ENCODE data around the gene RAD9A.
"Not testable (repeated sequence)": the region's sequence is repeated elsewhere in the genome, so short reads cannot be mapped to it uniquely, and the experiment has no call there.

Gene RAD9A

DNA sequence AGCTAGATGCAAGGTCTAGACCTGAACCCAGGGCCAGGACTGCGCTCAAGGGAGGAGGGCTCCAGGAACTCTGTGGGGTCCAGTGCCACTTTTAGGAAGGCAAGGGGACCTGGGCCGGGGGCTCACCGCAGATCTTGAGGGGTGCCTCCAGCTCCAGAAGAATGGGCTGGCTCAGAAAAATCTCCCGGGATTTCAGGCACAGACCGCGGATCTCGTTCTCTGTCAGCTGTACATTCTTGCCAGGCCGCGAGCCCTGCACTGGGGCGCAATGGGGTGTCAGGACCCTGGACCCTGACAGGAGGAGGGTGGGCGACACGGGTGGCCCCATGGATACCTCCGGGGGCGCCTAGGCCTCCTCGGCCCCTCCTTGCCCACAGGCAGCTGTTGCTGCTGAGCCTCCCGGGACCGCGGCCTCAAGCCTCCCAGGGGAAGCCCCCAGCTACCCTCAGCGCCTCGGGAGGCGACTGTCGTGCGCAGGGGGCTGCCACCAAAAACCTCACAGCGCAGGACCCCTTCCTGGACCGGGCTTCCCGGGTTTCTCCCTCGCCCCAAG lies 9.2 kb downstream of the RAD9A start:
- Mint-ChIP-seq H3K36me3 (ENCODE audit: low read depth) (peaks cover 48% of the 10 kb centered on the region), H3K27ac (peak overlapping the region; percentile 82), H3K27me3 (no peaks in the 10 kb centered on the region), H3K4me1 (ENCODE audit: low read depth) (peaks cover 87% of the 10 kb centered on the region), H3K9me3 (no peaks in the 10 kb centered on the region), H3K4me3 (peak overlapping the region; percentile 80)
- intact Hi-C loops (cut with micrococcal nuclease): loop anchor here (1.0 to 2.0 kb wide), 2 partner anchors 68 to 107 kb away; partner anchors contain the start of genes CDK2AP2 and TMEM134

DNA sequence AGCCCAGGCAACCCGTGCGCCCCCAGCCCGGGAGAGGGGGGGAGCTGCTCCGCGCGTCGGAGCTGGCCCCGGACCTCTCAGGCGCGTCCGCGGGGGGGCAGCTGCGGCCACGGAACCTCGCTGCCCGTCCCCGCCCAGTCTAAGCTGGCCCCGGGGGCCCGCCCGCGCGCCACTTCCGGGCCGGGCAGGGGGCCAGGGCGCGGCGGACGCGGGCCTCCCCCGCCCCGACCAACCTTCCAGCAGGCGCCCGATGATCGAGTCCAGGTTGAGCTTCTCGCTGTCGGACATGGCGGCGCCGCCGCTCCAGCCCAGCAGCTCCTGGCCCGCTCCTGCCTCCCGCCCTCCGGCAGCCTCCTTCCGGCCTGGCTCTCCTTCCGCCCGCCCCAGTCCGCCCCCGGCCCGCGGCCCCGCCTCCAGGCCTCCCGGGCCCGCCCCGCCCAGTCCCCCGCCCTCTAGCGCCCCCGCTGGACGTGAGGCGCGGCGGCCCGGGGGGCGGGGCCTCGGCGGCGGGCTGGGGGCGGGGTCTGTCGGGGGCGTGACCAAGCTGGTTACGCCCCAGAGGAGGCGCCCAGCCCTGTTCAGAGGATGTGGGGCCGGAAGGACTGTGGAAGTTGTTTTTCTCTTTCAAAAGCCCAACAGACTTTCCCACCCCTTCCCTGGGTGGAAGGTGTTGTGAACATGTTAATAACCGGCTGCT lies 9.9 kb downstream of the RAD9A start, which contains the start of gene PPP1CA:
Gene PPP1CA (minus strand): TSS at position 364 of the 697 bp plus-strand sequence. CDS start 76 bp downstream, at position 288.
- Mint-ChIP-seq H3K27ac (peak within 1 kb of the TSS; percentile 82), H3K9me3 (no peaks in the 10 kb centered on the region), H3K27me3 (no peaks in the 10 kb centered on the region), H3K4me1 (ENCODE audit: low read depth) (peaks cover 87% of the 10 kb centered on the region), H3K36me3 (ENCODE audit: low read depth) (peaks cover 42% of the 10 kb centered on the region), H3K4me3 (peak within 1 kb of the TSS; percentile 80)
- intact Hi-C loops (cut with micrococcal nuclease): loop anchor here (1.0 to 2.0 kb wide), 3 partner anchors 19 to 107 kb away; partner anchors contain the start of genes CDK2AP2 and TMEM134

- not testable (repeated sequence) for H3K9me3 Mint-ChIP-seq, H3K27me3 Mint-ChIP-seq
- H3K36me3 Mint-ChIP-seq (ENCODE audit: low read depth): peaks cover 35% of the 10 kb centered on the region
- H3K4me3 Mint-ChIP-seq: peak overlapping the region; percentile 50
- peak overlapping the region; percentile 82 for H3K27ac Mint-ChIP-seq
- intact Hi-C loops (cut with micrococcal nuclease): loop anchor here (2.0 kb wide), 1 partner anchor 18 kb away; no protein-coding TSS in a partner anchor
- H3K4me1 Mint-ChIP-seq (ENCODE audit: low read depth): peaks cover 87% of the 10 kb centered on the region
Observed at GRCh38 chr11:67402192-67402839, 10.5 kb downstream of the RAD9A start.

DNA sequence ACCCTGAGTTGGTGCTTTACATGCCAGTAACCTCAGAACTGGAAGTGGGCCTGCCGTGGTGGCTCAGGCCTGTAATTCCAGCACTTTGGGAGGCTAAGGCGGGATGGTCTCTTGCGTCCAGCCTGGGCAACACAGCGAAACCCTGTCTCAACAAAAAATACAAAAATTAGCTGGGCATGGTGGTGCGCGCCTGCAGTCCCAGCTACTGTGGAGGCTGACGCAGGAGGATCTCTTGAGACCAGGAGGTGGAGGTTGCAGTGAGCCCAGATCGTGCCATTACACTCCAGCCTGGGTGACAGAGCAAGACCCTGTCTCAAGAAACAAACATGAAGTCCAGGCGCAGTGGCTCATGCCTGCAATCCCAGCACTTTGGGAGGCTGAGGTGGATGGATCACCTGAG lies 11.3 kb downstream of the RAD9A start:
- H3K4me1 Mint-ChIP-seq (ENCODE audit: low read depth): peaks cover 87% of the 10 kb centered on the region

GRCh38 chr11:67404515-67405195 lies 12.9 kb downstream of the RAD9A start:
- H3K36me3 Mint-ChIP-seq (ENCODE audit: low read depth): peaks cover 12% of the 10 kb centered on the region
- H3K4me1 Mint-ChIP-seq (ENCODE audit: low read depth): peaks cover 84% of the 10 kb centered on the region
- intact Hi-C loops (cut with micrococcal nuclease): no loop called here

More for the DNA sequence above, 11.3 kb downstream of the RAD9A start:
- not testable (repeated sequence) for H3K27me3 Mint-ChIP-seq, H3K9me3 Mint-ChIP-seq
- Mint-ChIP-seq H3K36me3 (ENCODE audit: low read depth) (peaks cover 28% of the 10 kb centered on the region), H3K27ac (peak overlapping the region; percentile 82), H3K4me3 (peak overlapping the region; percentile 72)
- intact Hi-C loops (cut with micrococcal nuclease): loop anchor here (2.0 kb wide), 1 partner anchor 18 kb away; no protein-coding TSS in a partner anchor

DNA sequence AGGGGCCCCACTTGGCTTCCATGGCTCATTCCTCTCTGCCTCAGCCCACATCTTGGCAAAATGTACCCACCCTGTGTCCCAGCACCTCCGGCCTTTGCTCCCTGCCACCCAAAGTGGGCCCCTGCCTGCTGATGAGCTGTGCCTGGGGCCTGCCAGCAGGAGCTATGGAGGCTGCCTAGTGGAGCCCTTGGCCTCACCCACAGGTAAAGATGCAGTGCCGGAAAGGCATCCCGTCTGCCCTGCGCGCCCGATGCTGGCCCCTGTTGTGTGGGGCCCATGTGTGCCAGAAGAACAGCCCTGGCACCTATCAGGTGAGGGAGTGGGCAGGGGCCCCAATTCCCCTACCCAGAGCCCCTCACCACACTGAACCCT lies 13.4 kb downstream of the RAD9A start:
- no peak overlapping the region for H3K4me3 Mint-ChIP-seq
- H3K9me3 Mint-ChIP-seq: no peaks in the 10 kb centered on the region
- H3K4me1 Mint-ChIP-seq (ENCODE audit: low read depth): peaks cover 83% of the 10 kb centered on the region
- intact Hi-C loops (cut with micrococcal nuclease): no loop called here
- H3K27me3 Mint-ChIP-seq: no peaks in the 10 kb centered on the region
- peaks cover 7% of the 10 kb centered on the region for H3K36me3 Mint-ChIP-seq (ENCODE audit: low read depth)
- H3K27ac Mint-ChIP-seq: peak overlapping the region; percentile 82

More at GRCh38 chr11:67404515-67405195, 12.9 kb downstream of the RAD9A start:
- H3K27me3 Mint-ChIP-seq: no peaks in the 10 kb centered on the region
- peak overlapping the region; percentile 82 for H3K27ac Mint-ChIP-seq
- no peaks in the 10 kb centered on the region for H3K9me3 Mint-ChIP-seq
- peak overlapping the region; percentile 72 for H3K4me3 Mint-ChIP-seq

GRCh38 chr11:67405688-67406339 lies 14.0 kb downstream of the RAD9A start:
- H3K36me3 Mint-ChIP-seq (ENCODE audit: low read depth): peaks cover under 1% of the 10 kb centered on the region

GRCh38 chr11:67406420-67406968 lies 14.7 kb downstream of the RAD9A start:
- intact Hi-C loops (cut with micrococcal nuclease): no loop called here

More at GRCh38 chr11:67405688-67406339, 14.0 kb downstream of the RAD9A start:
- peak overlapping the region; percentile 82 for H3K27ac Mint-ChIP-seq
- H3K4me3 Mint-ChIP-seq: no peak overlapping the region
- peaks cover 76% of the 10 kb centered on the region for H3K4me1 Mint-ChIP-seq (ENCODE audit: low read depth)
- no peaks in the 10 kb centered on the region for H3K9me3 Mint-ChIP-seq
- intact Hi-C loops (cut with micrococcal nuclease): no loop called here
- peaks cover 3% of the 10 kb centered on the region for H3K27me3 Mint-ChIP-seq

DNA sequence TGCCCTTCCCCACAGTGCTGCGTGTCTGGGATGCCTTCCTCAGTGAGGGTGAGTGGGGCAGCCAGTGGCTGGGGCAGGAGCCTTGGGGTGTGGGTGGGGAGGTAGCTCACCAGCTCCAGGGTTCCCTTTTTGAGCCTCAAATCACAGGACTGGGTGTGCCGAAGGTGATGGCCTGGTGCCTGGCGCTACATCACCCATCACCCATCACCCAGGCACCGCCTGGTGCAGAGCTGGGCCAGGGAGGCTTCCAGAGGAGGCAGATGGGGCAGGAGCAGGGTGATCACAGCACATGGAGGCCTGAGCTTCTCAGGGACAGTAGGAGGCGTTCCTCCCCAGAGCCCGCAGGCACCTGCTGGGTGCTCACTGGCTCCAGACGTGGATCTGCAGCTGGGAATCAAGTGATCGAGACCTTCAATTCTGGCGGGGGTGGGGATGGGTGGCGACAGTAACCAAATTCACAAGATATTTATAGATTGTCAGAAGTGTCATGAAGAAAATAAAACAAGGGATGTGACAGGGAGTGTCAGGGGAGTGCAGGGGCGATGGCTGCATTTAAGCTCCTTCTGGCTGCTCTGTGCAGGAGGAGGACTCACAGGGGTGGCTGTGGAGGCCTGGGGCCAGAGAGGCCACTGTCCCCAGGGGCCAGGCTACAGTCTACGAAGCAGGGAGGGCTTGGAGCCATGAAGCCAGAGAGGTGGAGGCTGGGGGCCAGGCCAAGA lies 15.3 kb downstream of the RAD9A start:
- H3K4me3 Mint-ChIP-seq: no peak overlapping the region
- peaks cover 72% of the 10 kb centered on the region for H3K4me1 Mint-ChIP-seq (ENCODE audit: low read depth)
- H3K36me3 Mint-ChIP-seq (ENCODE audit: low read depth): no peaks in the 10 kb centered on the region
- peaks cover 16% of the 10 kb centered on the region for H3K27me3 Mint-ChIP-seq
- intact Hi-C loops (cut with micrococcal nuclease): no loop called here
- no peaks in the 10 kb centered on the region for H3K9me3 Mint-ChIP-seq
- H3K27ac Mint-ChIP-seq: peak overlapping the region; percentile 71

More at GRCh38 chr11:67406420-67406968, 14.7 kb downstream of the RAD9A start:
- Mint-ChIP-seq H3K27ac (peak overlapping the region; percentile 71), H3K36me3 (ENCODE audit: low read depth) (no peaks in the 10 kb centered on the region), H3K9me3 (no peaks in the 10 kb centered on the region), H3K4me1 (ENCODE audit: low read depth) (peaks cover 75% of the 10 kb centered on the region), H3K4me3 (no peak overlapping the region), H3K27me3 (peaks cover 10% of the 10 kb centered on the region)

DNA sequence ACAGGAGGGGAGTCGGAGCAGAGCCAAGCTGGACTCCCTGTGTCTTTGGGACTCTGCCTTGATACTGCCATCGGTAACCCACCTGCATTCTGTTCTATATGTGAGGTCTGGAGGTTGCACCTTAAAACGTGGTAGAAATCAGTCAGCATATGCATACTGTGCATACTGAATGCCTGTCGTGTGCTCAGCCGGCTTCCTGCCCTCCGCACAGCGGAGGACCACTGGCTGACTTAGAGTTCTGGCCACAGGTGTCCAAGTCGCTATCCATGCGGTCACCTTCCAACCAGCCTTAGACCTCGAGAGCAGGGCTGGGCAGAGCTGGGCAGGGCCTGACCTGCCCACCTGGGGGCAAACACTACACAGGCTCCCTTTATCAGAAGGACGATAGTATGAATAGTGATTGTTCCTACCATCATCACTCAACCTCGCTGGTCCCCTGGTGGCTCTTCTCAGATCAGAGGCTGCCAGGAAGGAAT lies 15.9 kb downstream of the RAD9A start:
- intact Hi-C loops (cut with micrococcal nuclease): no loop called here
- no peaks in the 10 kb centered on the region for H3K9me3 Mint-ChIP-seq
- H3K27me3 Mint-ChIP-seq: peaks cover 22% of the 10 kb centered on the region
- H3K4me3 Mint-ChIP-seq: no peak overlapping the region
- peak overlapping the region; percentile 71 for H3K27ac Mint-ChIP-seq
- peaks cover 73% of the 10 kb centered on the region for H3K4me1 Mint-ChIP-seq (ENCODE audit: low read depth)
- H3K36me3 Mint-ChIP-seq (ENCODE audit: low read depth): no peaks in the 10 kb centered on the region

- H3K27ac Mint-ChIP-seq: peak overlapping the region; percentile 47
- H3K36me3 Mint-ChIP-seq (ENCODE audit: low read depth): no peaks in the 10 kb centered on the region
- no peak overlapping the region for H3K4me3 Mint-ChIP-seq
- intact Hi-C loops (cut with micrococcal nuclease): no loop called here
- H3K4me1 Mint-ChIP-seq (ENCODE audit: low read depth): peaks cover 73% of the 10 kb centered on the region
- H3K27me3 Mint-ChIP-seq: peaks cover 31% of the 10 kb centered on the region
- H3K9me3 Mint-ChIP-seq: no peaks in the 10 kb centered on the region
Observed at GRCh38 chr11:67408437-67409200, 16.8 kb downstream of the RAD9A start.

GRCh38 chr11:67409261-67409666 lies 17.5 kb downstream of the RAD9A start:
- intact Hi-C loops (cut with micrococcal nuclease): no loop called here
- no peaks in the 10 kb centered on the region for H3K36me3 Mint-ChIP-seq (ENCODE audit: low read depth)
- H3K4me1 Mint-ChIP-seq (ENCODE audit: low read depth): peaks cover 67% of the 10 kb centered on the region

More at GRCh38 chr11:67409261-67409666, 17.5 kb downstream of the RAD9A start:
- Mint-ChIP-seq H3K9me3 (no peaks in the 10 kb centered on the region), H3K27me3 (peaks cover 38% of the 10 kb centered on the region), H3K27ac (peak overlapping the region; percentile 47), H3K4me3 (no peak overlapping the region)

All from dendritic cell treated with granulocyte-macrophage colony-stimulating factor and Interleukin-4, amounts not matched to agents 40 ng/mL and 50 ng/mL, for 4 days (primary cell).